Panc1 (cell line): ENCODE data around the gene COPB1.

Experiments
- CTCF ChIP-seq: fragments of 450-650 bp; IDR thresholded peaks from 2 replicates; pipeline ENCODE4 v1.5.1; 2017; ENCODE audit warnings: mild to moderate bottlenecking
- POLR2AphosphoS5 ChIP-seq: IDR thresholded peaks from 2 replicates; pipeline ENCODE4 v1.6.1; 2012; ENCODE audit warnings: mild to moderate bottlenecking, low read depth, low read length, moderate library complexity
- REST ChIP-seq, 2 experiments: IDR thresholded peaks; 2 replicates each; pipeline ENCODE4 v1.6.1; 2011 to 2012; ENCODE audit warnings: low read depth in 2 of 2, control low read depth in 1 of 2, low read length in 1 of 2, mild to moderate bottlenecking in 1 of 2, moderate library complexity in 1 of 2; ENCODE audit not compliant: insufficient read depth in 1 of 2
- SIN3A ChIP-seq: IDR thresholded peaks from 2 replicates; pipeline ENCODE4 v1.6.1; 2012; ENCODE audit warnings: low read depth, mild to moderate bottlenecking, low read length, moderate library complexity, borderline replicate concordance; ENCODE audit not compliant: insufficient read depth

DNA sequence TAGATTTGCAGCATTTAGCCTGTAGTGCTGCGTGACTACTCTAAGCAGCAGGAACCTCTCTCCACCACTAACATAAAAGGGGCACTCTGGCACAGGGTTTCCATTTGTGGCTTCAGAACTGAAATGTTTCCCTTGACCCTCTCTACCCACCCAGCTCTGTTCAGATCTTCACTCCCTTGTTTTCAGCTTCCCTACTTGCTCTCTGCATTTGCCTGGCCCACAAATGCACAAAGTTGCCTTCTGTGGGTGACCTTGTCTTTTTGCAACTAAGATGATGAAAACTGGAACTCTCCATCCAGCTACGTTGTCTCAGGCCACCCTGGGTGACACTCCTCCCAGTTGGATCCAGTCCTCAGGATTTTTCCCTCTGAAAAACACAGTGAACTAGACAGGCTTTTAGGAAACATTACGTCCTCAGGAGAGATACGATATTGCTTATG is 40.4 kb upstream of the COPB1 start:
- no peak for TF ChIP-seq CTCF
- TF ChIP-seq POLR2AphosphoS5, result no peak
- TF ChIP-seq REST (IDR thresholded peaks at IDR 0.05; ENCODE audit: insufficient read depth in 1 of 2, low read depth in 2 of 2, low read length in 1 of 2), result no peak
- no peak for TF ChIP-seq SIN3A
